ENCODE data around the gene FDPS.
A peak's percentile ranks its signal among the peaks of the same experiment; 100 is the strongest.

The FDPS gene

DNA sequence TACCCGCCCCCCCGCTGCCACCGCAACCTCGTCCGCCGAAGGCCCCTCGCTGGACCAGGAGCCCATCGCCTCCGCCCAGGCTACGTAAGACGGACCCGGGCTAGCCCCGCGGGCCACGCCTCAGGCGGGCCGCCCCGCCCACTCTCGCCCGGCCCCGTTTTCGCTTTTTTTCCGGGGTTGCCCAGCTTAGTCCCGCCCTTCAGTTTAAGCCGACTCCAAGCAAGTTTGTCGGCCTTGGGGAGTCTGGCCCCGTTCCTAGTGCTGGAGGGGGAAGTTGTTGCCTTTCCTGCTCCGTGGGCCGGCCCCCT, 15.0 kb downstream of the FDPS start:
- CTCF ChIA-PET: interaction anchor here (0.5 to 8.4 kb wide), 20 partner anchors 13 to 292 kb away, joined by 3 to 77 read pairs (median 3); partner anchors contain the start of genes KRTCAP2, MTX1 and THBS3
- H3K4me1 ChIP-seq (ENCODE audit: control insufficient read depth, insufficient read depth, low read length): 0 out of 2 replicates have a peak, but pooled peaks cover 3% of the 10 kb centered on the region
- H3K4me3 ChIP-seq (ENCODE audit: low read depth, low read length): peak overlapping the region; percentile 86
- POLR2A ChIA-PET: interaction anchor here (0.6 to 4.4 kb wide), 19 partner anchors 10 to 286 kb away, joined by 3 to 32 read pairs (median 4); partner anchors contain the start of genes ASH1L, CLK2, ENTREP3 and FDPS
- H3K9me3 ChIP-seq (ENCODE audit: control insufficient read depth, insufficient read depth, low read depth, low read length): no peaks in the 10 kb centered on the region
- TF ChIP-seq GLIS1 (tag by site-specific recombination; IDR thresholded peaks at IDR 0.05): 0 out of 2 replicates have a peak, but pooled peaks have one; percentile 3
- peak; percentile 63 for TF ChIP-seq KLF1 (tag by site-specific recombination; IDR thresholded peaks at IDR 0.05)
- TF ChIP-seq, protein P1, sequence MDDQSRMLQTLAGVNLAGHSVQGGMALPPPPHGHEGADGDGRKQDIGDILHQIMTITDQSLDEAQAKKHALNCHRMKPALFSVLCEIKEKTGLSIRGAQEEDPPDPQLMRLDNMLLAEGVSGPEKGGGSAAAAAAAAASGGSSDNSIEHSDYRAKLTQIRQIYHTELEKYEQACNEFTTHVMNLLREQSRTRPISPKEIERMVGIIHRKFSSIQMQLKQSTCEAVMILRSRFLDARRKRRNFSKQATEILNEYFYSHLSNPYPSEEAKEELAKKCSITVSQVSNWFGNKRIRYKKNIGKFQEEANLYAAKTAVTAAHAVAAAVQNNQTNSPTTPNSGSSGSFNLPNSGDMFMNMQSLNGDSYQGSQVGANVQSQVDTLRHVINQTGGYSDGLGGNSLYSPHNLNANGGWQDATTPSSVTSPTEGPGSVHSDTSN (CRISPR knock-in tag; IDR thresholded peaks at IDR 0.05): 0 out of 2 replicates have a peak, but pooled peaks have one; percentile 56
- no peak for TF ChIP-seq YY2 (tag by site-specific recombination; IDR thresholded peaks at IDR 0.05)
- TF ChIP-seq KLF9 (tag by site-specific recombination; IDR thresholded peaks at IDR 0.05; ENCODE audit: low read depth): peak; percentile 86
- TF ChIP-seq PRDM1 (tag by site-specific recombination; IDR thresholded peaks at IDR 0.05): peak; percentile 30; the same call in 1 of the 2 replicates
- TF ChIP-seq KLF8 (tag by site-specific recombination; IDR thresholded peaks at IDR 0.05): peak; percentile 74
- TF ChIP-seq, protein P2, sequence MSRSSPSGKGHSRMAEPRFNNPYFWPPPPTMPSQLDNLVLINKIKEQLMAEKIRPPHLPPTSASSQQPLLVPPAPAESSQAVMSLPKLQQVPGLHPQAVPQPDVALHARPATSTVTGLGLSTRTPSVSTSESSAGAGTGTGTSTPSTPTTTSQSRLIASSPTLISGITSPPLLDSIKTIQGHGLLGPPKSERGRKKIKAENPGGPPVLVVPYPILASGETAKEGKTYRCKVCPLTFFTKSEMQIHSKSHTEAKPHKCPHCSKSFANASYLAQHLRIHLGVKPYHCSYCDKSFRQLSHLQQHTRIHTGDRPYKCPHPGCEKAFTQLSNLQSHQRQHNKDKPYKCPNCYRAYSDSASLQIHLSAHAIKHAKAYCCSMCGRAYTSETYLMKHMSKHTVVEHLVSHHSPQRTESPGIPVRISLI (tag by site-specific recombination; IDR thresholded peaks at IDR 0.05): peak; percentile 86
- TF ChIP-seq GLI4 (tag by site-specific recombination; IDR thresholded peaks at IDR 0.05): no peak
- H3K27ac ChIP-seq (ENCODE audit: extremely low read depth, low read depth, low read length): peak overlapping the region; percentile 85
- H3K36me3 ChIP-seq (ENCODE audit: control insufficient read depth in 2 of 2, insufficient read depth in 1 of 2, low read length in 2 of 2): peaks cover 13 to 62% of the 10 kb centered on the region in 2 experiments; a peak in 2 of 3 replicates

DNA sequence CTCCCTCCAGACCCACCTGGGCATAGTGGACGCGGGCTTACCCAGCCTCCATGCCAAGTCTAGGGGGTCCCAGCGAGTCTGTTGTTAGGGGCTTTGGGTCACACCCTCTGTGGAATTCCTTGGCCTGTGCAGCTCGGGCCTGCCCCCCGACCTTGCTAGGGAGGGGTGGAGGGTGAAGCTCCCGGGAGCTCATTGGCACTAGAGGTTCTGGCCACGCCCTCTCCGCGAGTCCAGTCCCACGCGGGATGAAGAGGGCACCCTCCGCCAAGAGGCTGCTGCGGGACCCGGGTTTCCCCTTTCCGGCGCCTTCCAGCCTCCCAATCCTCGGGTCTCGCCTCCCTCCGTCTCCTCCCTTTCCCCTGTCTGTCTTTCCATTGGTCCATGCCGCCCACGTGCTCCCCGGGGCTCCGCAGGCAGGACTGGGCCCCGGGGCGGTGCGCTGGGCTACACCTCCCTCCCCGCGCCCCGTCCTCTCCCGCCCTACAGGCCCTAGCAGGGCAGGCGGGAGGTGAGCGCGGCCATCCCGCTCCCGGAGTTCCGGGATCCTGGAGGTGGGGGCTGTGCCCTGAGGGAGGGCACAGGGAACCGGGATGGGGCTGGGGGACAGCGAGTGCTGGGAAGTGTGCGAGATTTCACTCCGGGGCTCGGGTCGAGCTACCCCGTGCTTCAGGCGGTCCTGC, 15.5 kb downstream of the FDPS start:
- ChIA-PET CTCF (interaction anchor here (0.6 to 8.4 kb wide), 18 partner anchors 13 to 291 kb away, joined by 3 to 77 read pairs (median 4); partner anchors contain the start of genes KRTCAP2, MTX1 and THBS3), POLR2A (interaction anchor here (0.6 to 4.4 kb wide), 20 partner anchors 13 to 285 kb away, joined by 3 to 32 read pairs (median 4); partner anchors contain the start of genes ASH1L, CLK2, ENTREP3 and FDPS)
- 0 out of 2 replicates have a peak, but pooled peaks cover 3% of the 10 kb centered on the region for H3K4me1 ChIP-seq (ENCODE audit: control insufficient read depth, insufficient read depth, low read length)
- peak overlapping the region; percentile 85 for H3K27ac ChIP-seq (ENCODE audit: extremely low read depth, low read depth, low read length)
- H3K4me3 ChIP-seq (ENCODE audit: low read depth, low read length): peak overlapping the region; percentile 86
- no peaks in the 10 kb centered on the region for H3K9me3 ChIP-seq (ENCODE audit: control insufficient read depth, insufficient read depth, low read depth, low read length)
- peaks cover 14 to 61% of the 10 kb centered on the region in 2 experiments; a peak in 2 of 3 replicates for H3K36me3 ChIP-seq (ENCODE audit: control insufficient read depth in 2 of 2, insufficient read depth in 1 of 2, low read length in 2 of 2)
- TF ChIP-seq ZNF600 (tag by site-specific recombination; IDR thresholded peaks at IDR 0.05) (peak; percentile 73), ZBTB20 (tag by site-specific recombination; IDR thresholded peaks at IDR 0.05) (peak; percentile 100), EGR2 (tag by site-specific recombination; IDR thresholded peaks at IDR 0.05; ENCODE audit: low read depth) (peak; percentile 49), ZNF404 (tag by site-specific recombination; IDR thresholded peaks at IDR 0.05) (no peak), GLIS2 (tag by site-specific recombination; IDR thresholded peaks at IDR 0.05) (peak; percentile 75), ZXDB (tag by site-specific recombination; IDR thresholded peaks at IDR 0.05) (peak; percentile 12; the same call in 1 of the 2 replicates), ZNF561 (tag by site-specific recombination; IDR thresholded peaks at IDR 0.05; ENCODE audit: borderline replicate concordance) (peak; percentile 10; the same call in 1 of the 2 replicates), ZNF501 (tag by site-specific recombination; IDR thresholded peaks at IDR 0.05) (peak; percentile 76; the same call in 1 of the 2 replicates), ZNF335 (tag by site-specific recombination; conservative IDR thresholded peaks at IDR 0.05) (peak; percentile 98), ZFP37 (tag by site-specific recombination; IDR thresholded peaks at IDR 0.05) (peak; percentile 17; the same call in 1 of the 2 replicates), ZNF558 (tag by site-specific recombination; IDR thresholded peaks at IDR 0.05) (0 out of 2 replicates have a peak, but pooled peaks have one; percentile 15)
- TF ChIP-seq, protein P3, sequence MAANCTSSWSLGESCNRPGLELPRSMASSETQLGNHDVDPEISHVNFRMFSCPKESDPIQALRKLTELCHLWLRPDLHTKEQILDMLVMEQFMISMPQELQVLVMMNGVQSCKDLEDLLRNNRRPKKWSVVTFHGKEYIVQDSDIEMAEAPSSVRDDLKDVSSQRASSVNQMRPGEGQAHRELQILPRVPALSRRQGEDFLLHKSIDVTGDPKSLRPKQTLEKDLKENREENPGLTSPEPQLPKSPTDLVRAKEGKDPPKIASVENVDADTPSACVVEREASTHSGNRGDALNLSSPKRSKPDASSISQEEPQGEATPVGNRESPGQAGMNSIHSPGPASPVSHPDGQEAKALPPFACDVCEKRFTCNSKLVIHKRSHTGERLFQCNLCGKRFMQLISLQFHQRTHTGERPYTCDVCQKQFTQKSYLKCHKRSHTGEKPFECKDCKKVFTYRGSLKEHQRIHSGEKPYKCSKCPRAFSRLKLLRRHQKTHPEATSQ (tag by site-specific recombination; IDR thresholded peaks at IDR 0.05): 0 out of 2 replicates have a peak, but pooled peaks have one; percentile 12
- TF ChIP-seq, protein P4, sequence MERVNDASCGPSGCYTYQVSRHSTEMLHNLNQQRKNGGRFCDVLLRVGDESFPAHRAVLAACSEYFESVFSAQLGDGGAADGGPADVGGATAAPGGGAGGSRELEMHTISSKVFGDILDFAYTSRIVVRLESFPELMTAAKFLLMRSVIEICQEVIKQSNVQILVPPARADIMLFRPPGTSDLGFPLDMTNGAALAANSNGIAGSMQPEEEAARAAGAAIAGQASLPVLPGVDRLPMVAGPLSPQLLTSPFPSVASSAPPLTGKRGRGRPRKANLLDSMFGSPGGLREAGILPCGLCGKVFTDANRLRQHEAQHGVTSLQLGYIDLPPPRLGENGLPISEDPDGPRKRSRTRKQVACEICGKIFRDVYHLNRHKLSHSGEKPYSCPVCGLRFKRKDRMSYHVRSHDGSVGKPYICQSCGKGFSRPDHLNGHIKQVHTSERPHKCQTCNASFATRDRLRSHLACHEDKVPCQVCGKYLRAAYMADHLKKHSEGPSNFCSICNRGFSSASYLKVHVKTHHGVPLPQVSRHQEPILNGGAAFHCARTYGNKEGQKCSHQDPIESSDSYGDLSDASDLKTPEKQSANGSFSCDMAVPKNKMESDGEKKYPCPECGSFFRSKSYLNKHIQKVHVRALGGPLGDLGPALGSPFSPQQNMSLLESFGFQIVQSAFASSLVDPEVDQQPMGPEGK (tag by site-specific recombination; IDR thresholded peaks at IDR 0.05): peak; percentile 97
- TF ChIP-seq, protein P5, sequence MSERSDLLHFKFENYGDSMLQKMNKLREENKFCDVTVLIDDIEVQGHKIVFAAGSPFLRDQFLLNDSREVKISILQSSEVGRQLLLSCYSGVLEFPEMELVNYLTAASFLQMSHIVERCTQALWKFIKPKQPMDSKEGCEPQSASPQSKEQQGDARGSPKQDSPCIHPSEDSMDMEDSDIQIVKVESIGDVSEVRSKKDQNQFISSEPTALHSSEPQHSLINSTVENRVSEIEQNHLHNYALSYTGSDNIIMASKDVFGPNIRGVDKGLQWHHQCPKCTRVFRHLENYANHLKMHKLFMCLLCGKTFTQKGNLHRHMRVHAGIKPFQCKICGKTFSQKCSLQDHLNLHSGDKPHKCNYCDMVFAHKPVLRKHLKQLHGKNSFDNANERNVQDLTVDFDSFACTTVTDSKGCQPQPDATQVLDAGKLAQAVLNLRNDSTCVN (tag by site-specific recombination; optimal IDR thresholded peaks at IDR 0.05): peak; percentile 79
- TF ChIP-seq, protein P6, sequence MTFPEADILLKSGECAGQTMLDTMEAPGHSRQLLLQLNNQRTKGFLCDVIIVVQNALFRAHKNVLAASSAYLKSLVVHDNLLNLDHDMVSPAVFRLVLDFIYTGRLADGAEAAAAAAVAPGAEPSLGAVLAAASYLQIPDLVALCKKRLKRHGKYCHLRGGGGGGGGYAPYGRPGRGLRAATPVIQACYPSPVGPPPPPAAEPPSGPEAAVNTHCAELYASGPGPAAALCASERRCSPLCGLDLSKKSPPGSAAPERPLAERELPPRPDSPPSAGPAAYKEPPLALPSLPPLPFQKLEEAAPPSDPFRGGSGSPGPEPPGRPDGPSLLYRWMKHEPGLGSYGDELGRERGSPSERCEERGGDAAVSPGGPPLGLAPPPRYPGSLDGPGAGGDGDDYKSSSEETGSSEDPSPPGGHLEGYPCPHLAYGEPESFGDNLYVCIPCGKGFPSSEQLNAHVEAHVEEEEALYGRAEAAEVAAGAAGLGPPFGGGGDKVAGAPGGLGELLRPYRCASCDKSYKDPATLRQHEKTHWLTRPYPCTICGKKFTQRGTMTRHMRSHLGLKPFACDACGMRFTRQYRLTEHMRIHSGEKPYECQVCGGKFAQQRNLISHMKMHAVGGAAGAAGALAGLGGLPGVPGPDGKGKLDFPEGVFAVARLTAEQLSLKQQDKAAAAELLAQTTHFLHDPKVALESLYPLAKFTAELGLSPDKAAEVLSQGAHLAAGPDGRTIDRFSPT (tag by site-specific recombination; IDR thresholded peaks at IDR 0.05): peak; percentile 95

Data from HEK293 (cell line).